CD4-positive, alpha-beta memory T cell (primary cell): ENCODE data around the gene GRM2. TPM values are rescaled to one million over a fixed set of nuclear protein-coding genes. Genes with fewer than 3 reads are reported as not detected.

Experiments used
- CTCF ChIA-PET: fragments of 350-600 bp; sonication (Branson Sonifier 250); formaldehyde crosslinking; loops from one replicate; lab custom pipeline; 2021; ENCODE audit warnings: inconsistent platforms; ENCODE audit not compliant: partially characterized antibody; lab: Charles Lee
- POLR2A ChIA-PET: fragments of 350-600 bp; sonication (Branson Sonifier 250); formaldehyde crosslinking; loops from one replicate; lab custom pipeline; 2021; ENCODE audit not compliant: partially characterized antibody; lab: Charles Lee
- DNase-seq, 5 donors: peaks; one replicate each; pipeline versions ENCODE4 v3.0.0 to v3.0.0-alpha.2; 2020 to 2022; ENCODE audit warnings: mixed read lengths in 1 of 5
- H3K27ac ChIP-seq: one replicate; pipeline ENCODE4 v1.7.0; 2013; ENCODE audit warnings: low read depth, low read length
- H3K27me3 ChIP-seq: 2 replicates; pipeline ENCODE4 v1.7.0; 2013; ENCODE audit warnings: mild to moderate bottlenecking, low read length, moderate library complexity; ENCODE audit not compliant: insufficient read depth
- H3K36me3 ChIP-seq: 2 replicates; pipeline ENCODE4 v1.7.0; 2013; ENCODE audit warnings: mild to moderate bottlenecking, low read length, moderate library complexity; ENCODE audit not compliant: insufficient read depth
- H3K4me1 ChIP-seq: 2 replicates; pipeline ENCODE4 v1.7.0; 2013; ENCODE audit warnings: mild to moderate bottlenecking, low read length, moderate library complexity; ENCODE audit not compliant: insufficient read depth
- H3K4me3 ChIP-seq, 2 donors: one replicate each; pipeline ENCODE4 v1.7.0; 2013; ENCODE audit warnings: low read length in 2 of 2, mild to moderate bottlenecking in 1 of 2
- H3K9me3 ChIP-seq, 2 donors: one replicate each; pipeline ENCODE4 v1.7.0; 2013; ENCODE audit warnings: low read length in 2 of 2, control low read depth in 1 of 2; ENCODE audit not compliant: control insufficient read depth in 1 of 2
- H3K27ac Mint-ChIP-seq, 7 donors: one replicate each; pipeline ENCODE4 v1.8.0; 2020 to 2021; ENCODE audit warnings: mixed read lengths in 7 of 7, mild to moderate bottlenecking in 6 of 7, inconsistent platforms in 3 of 7, moderate library complexity in 3 of 7
- H3K27me3 Mint-ChIP-seq, 2 donors: one replicate each; pipeline ENCODE4 v1.8.0; 2020 to 2021; ENCODE audit warnings: mixed read lengths in 2 of 2
- H3K36me3 Mint-ChIP-seq, 2 donors: one replicate each; pipeline ENCODE4 v1.8.0; 2020 to 2021; ENCODE audit warnings: mixed read lengths in 2 of 2, inconsistent platforms in 1 of 2, mild to moderate bottlenecking in 1 of 2
- H3K4me1 Mint-ChIP-seq, 4 donors: one replicate each; pipeline ENCODE4 v1.8.0; 2020 to 2021; ENCODE audit warnings: mixed read lengths in 4 of 4, mild to moderate bottlenecking in 1 of 4
- H3K4me3 Mint-ChIP-seq, 8 donors: one replicate each; pipeline ENCODE4 v1.8.0; 2020 to 2021; ENCODE audit warnings: mixed read lengths in 8 of 8, mild to moderate bottlenecking in 7 of 8, moderate library complexity in 6 of 8, inconsistent platforms in 3 of 8
- H3K9me3 Mint-ChIP-seq, 8 donors: one replicate each; pipeline ENCODE4 v1.8.0; 2020 to 2021; ENCODE audit warnings: mixed read lengths in 8 of 8, mild to moderate bottlenecking in 5 of 8, inconsistent platforms in 3 of 8, moderate library complexity in 1 of 8
- intact Hi-C: fragments of 100-400 bp; cut with micrococcal nuclease; formaldehyde crosslinking; loops from one replicate; pipeline ENCODE4 v1.15.1; 2023
- polyA plus RNA-seq, 2 donors: library from polyadenylated mRNA; unstranded; fragments of 300-500 nt; fragmentation: Illumina TruSeq; gene quantifications; one replicate each; pipeline ENCODE4 v1.2.3, GENCODE V29; 2021
- total RNA-seq, 2 experiments: library from RNA; stranded (reverse); gene quantifications; one replicate each; pipeline ENCODE4 v1.2.3, GENCODE V29; 2021

GRM2 gene
- total and polyA plus RNA-seq, 4 experiments from 2014 or later = 0.07 to 1.9 (median 1.1) TPM; not detected in 1

DNA sequence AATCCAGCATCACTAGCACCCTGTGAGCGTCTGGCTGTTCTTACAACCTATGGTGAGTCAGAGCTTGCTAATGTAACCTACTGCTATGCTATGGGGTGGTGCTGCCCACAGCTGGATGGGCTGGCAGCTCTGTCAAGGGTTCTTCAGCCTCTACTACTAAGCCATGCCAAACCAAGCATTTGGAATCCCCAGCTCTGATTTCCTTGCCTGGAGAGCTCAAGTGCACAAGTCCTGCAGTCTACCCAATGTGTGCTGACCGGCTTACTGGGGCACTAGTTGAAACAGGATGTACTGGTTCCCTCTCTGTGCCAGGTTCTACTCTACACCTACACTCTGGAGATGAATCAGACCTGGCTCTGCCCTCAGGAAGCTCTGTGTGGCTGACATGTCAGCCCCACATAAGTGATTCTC, 31.7 kb upstream of the GRM2 start:
- Histone ChIP-seq H3K27me3 (no peaks in the 10 kb centered on the region), H3K36me3 (peaks cover 7% of the 10 kb centered on the region), H3K4me3 (no peak overlapping the region), H3K4me1 (peaks cover 91% of the 10 kb centered on the region), H3K27ac (peak overlapping the region; percentile 37), H3K9me3 (no peaks in the 10 kb centered on the region)
- ChIA-PET POLR2A (interaction anchor here (1.4 to 10.9 kb wide), 3 partner anchors 9 to 283 kb away, joined by 4 to 251 read pairs (median 114); partner anchors contain the start of gene DCAF1), CTCF (interaction anchor here (1.2 to 17.7 kb wide), 5 partner anchors 11 to 175 kb away, joined by 4 to 324 read pairs (median 5); partner anchors contain the start of gene DCAF1)
- H3K27ac Mint-ChIP-seq = peak overlapping the region; percentile 77 to 97 (median 86)
- H3K9me3 Mint-ChIP-seq = no peaks in the 10 kb centered on the region
- H3K4me3 Mint-ChIP-seq = peak overlapping the region in 7 of 8 donors; percentile 11 to 66 (median 51)
- DNase-seq = no peak
- peaks cover 68 to 93% (median 80%) of the 10 kb centered on the region in 4 donors for H3K4me1 Mint-ChIP-seq
- H3K27me3 Mint-ChIP-seq = no peaks in the 10 kb centered on the region
- intact Hi-C loops = no loop called here
- H3K36me3 Mint-ChIP-seq = peaks cover 18 to 35% of the 10 kb centered on the region in 2 donors

DNA sequence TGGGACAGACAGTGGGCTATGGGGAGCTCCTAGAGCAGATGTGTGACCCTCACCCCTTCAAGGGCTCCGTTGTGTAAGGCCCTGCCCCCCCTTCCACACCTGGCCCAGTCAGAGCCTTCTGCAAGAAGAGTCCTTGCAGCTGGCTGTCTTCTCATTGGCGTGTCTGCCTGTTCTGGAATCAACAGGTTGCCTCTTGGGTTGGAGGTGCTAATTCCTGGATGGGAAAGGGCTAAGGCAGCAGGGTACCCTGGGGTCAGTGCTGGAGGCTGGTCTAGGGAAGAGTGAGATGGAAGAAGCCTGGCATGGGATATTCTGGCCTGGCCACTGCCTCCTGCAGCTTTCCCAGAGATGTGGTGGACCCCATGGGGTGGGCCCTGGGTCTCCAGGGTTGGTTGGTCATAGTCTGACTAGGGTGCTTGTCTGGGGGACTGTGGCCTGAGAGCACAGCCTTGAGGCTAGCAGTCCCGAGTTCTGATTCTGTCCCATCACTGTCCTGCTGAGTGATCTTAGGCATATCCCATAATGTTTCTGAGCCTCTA, 30.7 kb upstream of the GRM2 start:
- POLR2A ChIA-PET = interaction anchor here (1.4 to 10.9 kb wide), 3 partner anchors 8 to 284 kb away, joined by 4 to 251 read pairs (median 114); partner anchors contain the start of gene DCAF1
- intact Hi-C loops = no loop called here
- peaks cover 73 to 96% (median 83%) of the 10 kb centered on the region in 4 donors for H3K4me1 Mint-ChIP-seq

DNA sequence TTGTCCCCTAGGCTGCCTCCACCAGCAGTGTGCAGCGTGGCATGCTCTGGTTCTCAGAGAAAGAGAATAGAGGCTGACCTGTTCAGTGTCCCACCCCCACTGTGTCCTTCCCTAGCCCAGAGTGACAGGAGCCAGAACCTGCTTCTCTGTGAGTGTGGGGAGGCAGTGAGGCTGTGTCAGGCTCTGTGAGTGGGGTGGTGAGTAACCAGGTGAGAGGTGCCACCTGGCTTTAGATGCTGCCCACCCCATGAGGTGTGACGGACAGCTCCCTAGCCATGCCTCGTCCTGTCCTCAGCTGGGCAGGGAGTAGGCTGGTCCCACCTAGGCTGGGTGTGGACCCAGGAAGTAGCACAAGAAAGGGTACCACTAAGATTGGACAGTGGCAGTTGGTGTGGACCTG, 29.5 kb upstream of the GRM2 start:
- peaks cover 7% of the 10 kb centered on the region for H3K36me3 ChIP-seq
- H3K9me3 ChIP-seq = no peaks in the 10 kb centered on the region
- no peaks in the 10 kb centered on the region for H3K27me3 Mint-ChIP-seq
- H3K9me3 Mint-ChIP-seq = no peaks in the 10 kb centered on the region
- no peak overlapping the region for H3K27ac ChIP-seq
- ChIA-PET POLR2A (interaction anchor here (10.9 kb wide), 1 partner anchor 7 kb away, joined by 251 read pairs; no protein-coding TSS in a partner anchor), CTCF (interaction anchor here (2.8 kb wide), 1 partner anchor 175 kb away, joined by 9 read pairs; no protein-coding TSS in a partner anchor)
- H3K4me1 Mint-ChIP-seq = peaks cover 79 to 98% (median 89%) of the 10 kb centered on the region in 4 donors
- intact Hi-C loops = no loop called here
- no peak overlapping the region for H3K4me3 ChIP-seq
- DNase-seq = no peak
- H3K27me3 ChIP-seq = no peaks in the 10 kb centered on the region
- H3K4me1 ChIP-seq = peaks cover 100% of the 10 kb centered on the region
- peak overlapping the region in 7 of 8 donors; percentile 7 to 61 (median 42) for H3K4me3 Mint-ChIP-seq
- peaks cover 22 to 33% of the 10 kb centered on the region in 2 donors for H3K36me3 Mint-ChIP-seq
- peak overlapping the region in 6 of 7 donors; percentile 69 to 93 (median 84) for H3K27ac Mint-ChIP-seq

More for the DNA sequence above, 30.7 kb upstream of the GRM2 start:
- Histone ChIP-seq H3K4me1 (peaks cover 94% of the 10 kb centered on the region), H3K27ac (peak overlapping the region; percentile 37), H3K4me3 (no peak overlapping the region), H3K27me3 (no peaks in the 10 kb centered on the region), H3K9me3 (no peaks in the 10 kb centered on the region), H3K36me3 (peaks cover 7% of the 10 kb centered on the region)
- peak overlapping the region in 6 of 8 donors; percentile 17 to 66 (median 51) for H3K4me3 Mint-ChIP-seq
- no peak for DNase-seq
- H3K27ac Mint-ChIP-seq = peak overlapping the region; percentile 62 to 97 (median 86)
- CTCF ChIA-PET = interaction anchor here (1.2 to 17.7 kb wide), 3 partner anchors 10 to 176 kb away, joined by 5 to 324 read pairs (median 9); partner anchors contain the start of gene DCAF1
- H3K9me3 Mint-ChIP-seq = no peaks in the 10 kb centered on the region
- no peaks in the 10 kb centered on the region for H3K27me3 Mint-ChIP-seq
- H3K36me3 Mint-ChIP-seq = peaks cover 18 to 33% of the 10 kb centered on the region in 2 donors

DNA sequence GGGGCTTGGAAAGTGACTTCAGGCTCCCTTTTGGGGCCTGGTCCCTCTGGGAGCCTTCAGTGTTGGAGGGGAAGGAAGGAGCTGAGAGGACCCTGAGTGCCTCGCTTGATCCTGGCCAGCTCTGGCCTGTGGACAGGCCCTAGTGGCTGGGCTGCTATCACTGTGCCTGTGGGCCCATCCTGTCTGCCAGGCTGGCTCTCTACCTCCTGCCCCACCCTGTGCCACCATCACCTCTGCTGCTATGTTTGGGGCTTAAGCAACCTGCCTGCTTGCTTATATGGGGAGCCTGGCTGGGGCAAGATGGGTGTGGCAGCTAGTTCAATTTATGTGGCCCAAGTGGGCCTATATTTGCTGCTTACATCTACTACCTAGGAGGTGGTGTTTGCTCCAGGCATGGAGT, 28.7 kb upstream of the GRM2 start:
- peaks cover 7% of the 10 kb centered on the region for H3K36me3 ChIP-seq
- H3K4me3 Mint-ChIP-seq = peak overlapping the region in 5 of 8 donors; percentile 31 to 71 (median 33)
- H3K27ac ChIP-seq = peak overlapping the region; percentile 5

DNA sequence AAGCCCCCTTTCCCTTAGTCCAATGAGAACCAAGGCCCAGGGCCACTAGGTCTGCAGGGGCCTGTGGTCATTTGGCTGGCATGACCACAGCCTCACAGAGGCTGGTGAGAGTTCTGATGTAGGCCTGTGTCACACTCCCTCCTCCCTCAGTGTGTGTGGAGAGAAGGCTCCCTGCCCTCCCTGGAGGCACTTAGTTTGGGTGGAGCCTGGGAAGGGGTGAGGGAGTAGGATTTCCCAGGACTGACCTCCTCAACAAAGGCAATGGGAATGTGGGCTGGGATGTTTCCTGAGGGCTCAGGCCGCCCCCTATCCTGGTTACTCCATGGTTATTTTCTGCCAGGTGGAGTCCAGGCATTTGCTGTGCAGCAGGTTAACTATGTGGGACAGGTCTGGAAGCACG, 28.2 kb upstream of the GRM2 start:
- Mint-ChIP-seq H3K36me3 (peaks cover 27 to 33% of the 10 kb centered on the region in 2 donors), H3K4me3 (peak overlapping the region in 2 of 8 donors; percentile 30 to 71), H3K4me1 (peaks cover 72 to 98% (median 88%) of the 10 kb centered on the region in 4 donors), H3K27ac (peak overlapping the region; percentile 27 to 89 (median 69)), H3K9me3 (no peaks in the 10 kb centered on the region), H3K27me3 (no peaks in the 10 kb centered on the region)
- Histone ChIP-seq H3K4me1 (peaks cover 100% of the 10 kb centered on the region), H3K27ac (no peak overlapping the region), H3K27me3 (no peaks in the 10 kb centered on the region), H3K9me3 (no peaks in the 10 kb centered on the region), H3K4me3 (no peak overlapping the region), H3K36me3 (peaks cover 7% of the 10 kb centered on the region)
- no peak for DNase-seq
- ChIA-PET CTCF (interaction anchor here (1.7 to 7.2 kb wide), 2 partner anchors 9 to 177 kb away, joined by 12 to 244 read pairs; partner anchors contain the start of gene DCAF1), POLR2A (no interaction called here)
- intact Hi-C loops = loop anchor here (2.0 kb wide), 1 partner anchor 62 kb away; no protein-coding TSS in a partner anchor

More for the DNA sequence above, 28.7 kb upstream of the GRM2 start:
- H3K36me3 Mint-ChIP-seq = peaks cover 26 to 33% of the 10 kb centered on the region in 2 donors
- H3K9me3 Mint-ChIP-seq = no peaks in the 10 kb centered on the region
- intact Hi-C loops = loop anchor here (2.0 kb wide), 1 partner anchor 61 kb away; no protein-coding TSS in a partner anchor
- H3K4me1 ChIP-seq = peaks cover 100% of the 10 kb centered on the region
- H3K27ac Mint-ChIP-seq = peak overlapping the region in 6 of 7 donors; percentile 20 to 89 (median 73)
- ChIA-PET POLR2A (no interaction called here), CTCF (interaction anchor here (1.7 to 7.2 kb wide), 2 partner anchors 9 to 177 kb away, joined by 12 to 244 read pairs; partner anchors contain the start of gene DCAF1)
- no peaks in the 10 kb centered on the region for H3K9me3 ChIP-seq
- H3K27me3 Mint-ChIP-seq = no peaks in the 10 kb centered on the region
- peaks cover 76 to 98% (median 89%) of the 10 kb centered on the region in 4 donors for H3K4me1 Mint-ChIP-seq
- no peak overlapping the region for H3K4me3 ChIP-seq
- no peaks in the 10 kb centered on the region for H3K27me3 ChIP-seq
- DNase-seq = no peak

DNA sequence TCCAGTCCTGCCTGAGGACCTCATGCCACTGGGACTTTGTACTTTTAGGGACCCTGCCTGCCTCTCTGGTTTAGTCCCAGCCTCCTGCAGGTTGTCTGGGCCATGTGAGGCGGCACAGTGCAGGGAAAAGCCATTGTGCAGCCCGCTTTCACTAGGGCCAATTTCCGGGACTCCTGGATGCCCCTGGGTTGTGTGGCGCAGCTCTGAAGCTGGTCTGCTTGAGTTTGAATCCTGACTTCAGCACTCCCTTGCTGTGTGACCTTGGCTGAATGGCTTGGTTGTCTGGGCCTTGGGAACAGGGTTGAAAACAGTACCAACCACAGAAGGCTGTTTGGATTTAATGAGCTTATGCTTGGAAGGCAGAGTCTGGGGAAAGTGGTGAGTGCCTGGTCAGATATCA, 27.6 kb upstream of the GRM2 start:
- peaks cover 27 to 33% of the 10 kb centered on the region in 2 donors for H3K36me3 Mint-ChIP-seq

More for the DNA sequence above, 27.6 kb upstream of the GRM2 start:
- DNase-seq = no peak
- peak overlapping the region in 6 of 7 donors; percentile 12 to 92 (median 80) for H3K27ac Mint-ChIP-seq
- H3K4me1 ChIP-seq = peaks cover 100% of the 10 kb centered on the region
- H3K4me1 Mint-ChIP-seq = peaks cover 68 to 98% (median 87%) of the 10 kb centered on the region in 4 donors
- H3K4me3 ChIP-seq = no peak overlapping the region
- H3K9me3 Mint-ChIP-seq = no peaks in the 10 kb centered on the region
- H3K27me3 ChIP-seq = no peaks in the 10 kb centered on the region
- H3K9me3 ChIP-seq = no peaks in the 10 kb centered on the region
- H3K36me3 ChIP-seq = peaks cover 14% of the 10 kb centered on the region
- no peak overlapping the region for H3K27ac ChIP-seq
- ChIA-PET POLR2A (interaction anchor here (6.1 to 11.0 kb wide), 2 partner anchors 7 to 179 kb away, joined by 111 to 251 read pairs; partner anchors contain the start of genes DCAF1 and TEX264), CTCF (interaction anchor here (0.9 to 7.2 kb wide), 4 partner anchors 10 to 290 kb away, joined by 3 to 244 read pairs (median 8); partner anchors contain the start of gene DCAF1)
- H3K27me3 Mint-ChIP-seq = no peaks in the 10 kb centered on the region
- intact Hi-C loops = loop anchor here (2.0 kb wide), 1 partner anchor 63 kb away; no protein-coding TSS in a partner anchor
- peak overlapping the region in 2 of 8 donors; percentile 9 to 41 for H3K4me3 Mint-ChIP-seq
